NOMO-1 treated with dmso at 0.1 percent for 144 hours (cell line): Measurements from ENCODE around the gene IFRD1.
"Not testable (repeated sequence)": the region's sequence is repeated elsewhere in the genome, so short reads cannot be mapped to it uniquely, and the experiment has no call there.

Source experiments
- DNase-seq: peaks from one replicate; lab custom pipeline; 2025; ENCODE audit not compliant: unreplicated experiment; lab: John Stamatoyannopoulos, UW

IFRD1 gene

GRCh38 chr7:112512451-112513210 lies 62.4 kb downstream of the IFRD1 start:
- DNase-seq, result no peak

GRCh38 chr7:112515989-112516388 lies 65.7 kb downstream of the IFRD1 start:
- no peak for DNase-seq

GRCh38 chr7:112516418-112516817 lies 66.2 kb downstream of the IFRD1 start:
- DNase-seq, result not testable (repeated sequence)

GRCh38 chr7:112517487-112517886 lies 67.2 kb downstream of the IFRD1 start:
- DNase-seq, result no peak

- no peak for DNase-seq
Observed at GRCh38 chr7:112520787-112521186, 70.5 kb downstream of the IFRD1 start.

GRCh38 chr7:112521942-112522341 lies 71.7 kb downstream of the IFRD1 start:
- no peak for DNase-seq

- DNase-seq, result no peak
Observed at GRCh38 chr7:112523871-112524270, 73.6 kb downstream of the IFRD1 start.
